Fibroblast of lung (primary cell): ENCODE measurements around the gene SMAD3. TPM values are rescaled to one million over a fixed set of nuclear protein-coding genes. Genes with fewer than 3 reads are reported as not detected.
A peak's percentile ranks its signal among the peaks of the same experiment; 100 is the strongest.

Source experiments
- DNase-seq, 2 donors: peaks; one replicate each; pipeline versions ENCODE4 v3.0.0 to v3.0.0-alpha.2; 2010; ENCODE audit warnings: low read depth in 2 of 2
- H2AFZ ChIP-seq: 2 replicates; pipeline ENCODE4 v1.5.1; 2012; ENCODE audit warnings: low read length, control low read depth, inconsistent platforms
- H3K27ac ChIP-seq: 2 replicates; pipeline ENCODE4 v1.5.1; 2011; ENCODE audit warnings: low read length, control low read depth; ENCODE audit not compliant: insufficient read depth
- H3K27me3 ChIP-seq: 2 replicates; pipeline ENCODE4 v1.5.1; 2011; ENCODE audit warnings: mild to moderate bottlenecking, low read length; ENCODE audit not compliant: control insufficient read depth, insufficient read depth
- H3K36me3 ChIP-seq: 2 replicates; pipeline ENCODE4 v1.5.1; 2011; ENCODE audit warnings: low read length; ENCODE audit not compliant: control insufficient read depth, insufficient read depth
- H3K4me1 ChIP-seq: 2 replicates; pipeline ENCODE4 v1.5.1; 2011; ENCODE audit warnings: low read length; ENCODE audit not compliant: control insufficient read depth, insufficient read depth; ENCODE audit errors: extremely low read depth
- H3K4me2 ChIP-seq: 2 replicates; pipeline ENCODE4 v1.5.1; 2011; ENCODE audit warnings: low read length, control low read depth; ENCODE audit not compliant: insufficient read depth; ENCODE audit errors: extremely low read depth
- H3K4me3 ChIP-seq, 4 experiments: fragments of 200-600 bp in 1 of 4; sonication (generic) in 1 of 4; replicated peaks in 1 of 4; 2 replicates each; pipeline ENCODE4 v1.5.1; 2011 to 2016; ENCODE audit warnings: low read length in 4 of 4, low read depth in 3 of 4, mild to moderate bottlenecking in 3 of 4, control low read depth in 2 of 4, inconsistent platforms in 1 of 4, mixed read lengths in 1 of 4; ENCODE audit not compliant: insufficient read depth in 1 of 4; ENCODE audit errors: control extremely low read depth in 1 of 4
- H3K79me2 ChIP-seq: 2 replicates; pipeline ENCODE4 v1.5.1; 2012; ENCODE audit warnings: mild to moderate bottlenecking, low read length, inconsistent platforms; ENCODE audit not compliant: control insufficient read depth, insufficient read depth
- H3K9ac ChIP-seq: 2 replicates; pipeline ENCODE4 v1.5.1; 2011; ENCODE audit warnings: mild to moderate bottlenecking, low read length, control low read depth; ENCODE audit not compliant: insufficient read depth
- H3K9me3 ChIP-seq: 2 replicates; pipeline ENCODE4 v1.5.1; 2012; ENCODE audit warnings: low read depth, low read length; ENCODE audit not compliant: control insufficient read depth, insufficient read depth
- H4K20me1 ChIP-seq: 2 replicates; pipeline ENCODE4 v1.5.1; 2011; ENCODE audit warnings: low read length; ENCODE audit not compliant: control insufficient read depth, insufficient read depth; ENCODE audit errors: extremely low read depth
- EZH2 ChIP-seq: IDR thresholded peaks from 2 replicates; pipeline ENCODE4 v1.5.1; 2012; ENCODE audit warnings: low read length, control low read depth, mild to moderate bottlenecking; ENCODE audit errors: missing control alignments
- polyA plus RNA-seq, 2 donors: library from polyadenylated mRNA; depleted of rRNA in 1 of 2; stranded (reverse) in 1 of 2; unstranded in 1 of 2; fragments of >200 nt; gene quantifications; 2 replicates each; pipeline ENCODE4 v1.2.1, GENCODE V29; 2011 to 2012; ENCODE audit warnings: missing spikeins in 1 of 2
- total RNA-seq: library from RNA; depleted of rRNA; stranded (reverse); fragments of >200 nt; gene quantifications from 2 replicates; pipeline ENCODE4 v1.2.1, GENCODE V29; 2014
- TF ChIP-seq, protein P1 (sequence below), 2 donors: IDR thresholded peaks in 1 of 2; conservative IDR thresholded peaks in 1 of 2; 1 replicate in 1 of 2; 2 replicates in 1 of 2; pipeline ENCODE4 v1.5.1; 2011 to 2012; ENCODE audit warnings: low read length in 2 of 2, control low read depth in 1 of 2, inconsistent platforms in 1 of 2, low read depth in 1 of 2, mild to moderate bottlenecking in 1 of 2

SMAD3 gene
- total and polyA plus RNA-seq, 2 donors (not counting 1 experiment from before 2014, with no cell fraction given) = 69.9 to 173 TPM

- Histone ChIP-seq H3K4me2 (no peak overlapping the region), H3K27ac (no peak overlapping the region), H3K79me2 (peaks cover 19% of the 10 kb centered on the region), H3K27me3 (no peaks in the 10 kb centered on the region), H3K36me3 (no peaks in the 10 kb centered on the region), H3K4me1 (no peaks in the 10 kb centered on the region), H3K9ac (no peak overlapping the region), H2AFZ (no peak overlapping the region), H3K9me3 (no peaks in the 10 kb centered on the region), H4K20me1 (no peaks in the 10 kb centered on the region), H3K4me3 (no peak overlapping the region)
- no peak for DNase-seq
- no peak for TF ChIP-seq EZH2
- TF ChIP-seq, protein P1, sequence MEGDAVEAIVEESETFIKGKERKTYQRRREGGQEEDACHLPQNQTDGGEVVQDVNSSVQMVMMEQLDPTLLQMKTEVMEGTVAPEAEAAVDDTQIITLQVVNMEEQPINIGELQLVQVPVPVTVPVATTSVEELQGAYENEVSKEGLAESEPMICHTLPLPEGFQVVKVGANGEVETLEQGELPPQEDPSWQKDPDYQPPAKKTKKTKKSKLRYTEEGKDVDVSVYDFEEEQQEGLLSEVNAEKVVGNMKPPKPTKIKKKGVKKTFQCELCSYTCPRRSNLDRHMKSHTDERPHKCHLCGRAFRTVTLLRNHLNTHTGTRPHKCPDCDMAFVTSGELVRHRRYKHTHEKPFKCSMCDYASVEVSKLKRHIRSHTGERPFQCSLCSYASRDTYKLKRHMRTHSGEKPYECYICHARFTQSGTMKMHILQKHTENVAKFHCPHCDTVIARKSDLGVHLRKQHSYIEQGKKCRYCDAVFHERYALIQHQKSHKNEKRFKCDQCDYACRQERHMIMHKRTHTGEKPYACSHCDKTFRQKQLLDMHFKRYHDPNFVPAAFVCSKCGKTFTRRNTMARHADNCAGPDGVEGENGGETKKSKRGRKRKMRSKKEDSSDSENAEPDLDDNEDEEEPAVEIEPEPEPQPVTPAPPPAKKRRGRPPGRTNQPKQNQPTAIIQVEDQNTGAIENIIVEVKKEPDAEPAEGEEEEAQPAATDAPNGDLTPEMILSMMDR (conservative IDR thresholded peaks at IDR 0.05 in 1 of 2, IDR thresholded peaks at IDR 0.05 in 1 of 2; ENCODE audit: low read depth in 1 of 2, low read length in 2 of 2) = no peak
Measured at GRCh38 chr15:67240235-67241131, 175.1 kb downstream of the SMAD3 start.

- no peak overlapping the region for H3K9ac ChIP-seq
- H3K4me3 ChIP-seq = no peak overlapping the region
- no peaks in the 10 kb centered on the region for H3K27me3 ChIP-seq
- no peak overlapping the region for H3K27ac ChIP-seq
- no peak for TF ChIP-seq EZH2
- TF ChIP-seq, protein P1 (conservative IDR thresholded peaks at IDR 0.05 in 1 of 2, IDR thresholded peaks at IDR 0.05 in 1 of 2; ENCODE audit: low read depth in 1 of 2, low read length in 2 of 2) = no peak
- peaks cover 21% of the 10 kb centered on the region for H3K79me2 ChIP-seq
- no peaks in the 10 kb centered on the region for H3K36me3 ChIP-seq
- no peaks in the 10 kb centered on the region for H3K4me1 ChIP-seq
- no peaks in the 10 kb centered on the region for H3K9me3 ChIP-seq
- no peak overlapping the region for H3K4me2 ChIP-seq
- no peak for DNase-seq
- no peak overlapping the region for H2AFZ ChIP-seq
- H4K20me1 ChIP-seq = no peaks in the 10 kb centered on the region
Measured at GRCh38 chr15:67241132-67241855, 175.9 kb downstream of the SMAD3 start.

GRCh38 chr15:67242708-67243111 is 177.3 kb downstream of the SMAD3 start:
- no peaks in the 10 kb centered on the region for H4K20me1 ChIP-seq
- peaks cover 28% of the 10 kb centered on the region for H3K79me2 ChIP-seq
- DNase-seq = peak in 1 of 2 donors; percentile 17
- TF ChIP-seq, protein P1 (conservative IDR thresholded peaks at IDR 0.05 in 1 of 2, IDR thresholded peaks at IDR 0.05 in 1 of 2; ENCODE audit: low read depth in 1 of 2, low read length in 2 of 2) = no peak
- no peak for TF ChIP-seq EZH2
- no peak overlapping the region for H2AFZ ChIP-seq
- H3K27me3 ChIP-seq = no peaks in the 10 kb centered on the region
- H3K4me1 ChIP-seq = no peaks in the 10 kb centered on the region
- no peaks in the 10 kb centered on the region for H3K36me3 ChIP-seq
- no peak overlapping the region for H3K27ac ChIP-seq
- no peak overlapping the region for H3K4me3 ChIP-seq
- no peak overlapping the region for H3K4me2 ChIP-seq
- no peak overlapping the region for H3K9ac ChIP-seq
- no peaks in the 10 kb centered on the region for H3K9me3 ChIP-seq
